GM13977 (cell line): ENCODE measurements around the gene LYRM2.
A peak's percentile ranks its signal among the peaks of the same experiment; 100 is the strongest.

Experiments
- DNase-seq: peaks from one replicate; pipeline ENCODE4 v3.0.0; 2012; ENCODE audit warnings: low spot score
- CTCF ChIP-seq: IDR thresholded peaks from 2 replicates; pipeline ENCODE4 v1.5.1; 2012; ENCODE audit warnings: mild to moderate bottlenecking, control low read depth; ENCODE audit not compliant: insufficient read depth; ENCODE audit errors: extremely low read depth, missing control alignments
- in situ Hi-C: fragments of 300-500 bp; cut with MboI; formaldehyde crosslinking; loops from one replicate; pipeline ENCODE4 v1.12.0; 2022; ENCODE audit warnings: low sequenced_read_pairs, low pct_unique_long_range_greater_than_20kb, mixed read lengths, inconsistent platforms; ENCODE audit not compliant: unreplicated experiment

Gene LYRM2

GRCh38 chr6:89638320-89639195 lies at the start of gene LYRM2:
Gene LYRM2, minus strand, starts transcription at chr6:89638747. Its CDS starts 31 bp downstream, at chr6:89638716.
- TF ChIP-seq CTCF: no peak
- in situ Hi-C loops: no loop called here
- peak; percentile 89 for DNase-seq

- DNase-seq: no peak
- in situ Hi-C loops: no loop called here
- no peak for TF ChIP-seq CTCF
These were observed 49.8 kb upstream of the LYRM2 start for GRCh38 chr6:89688328-89688727.

- DNase-seq: no peak
- in situ Hi-C loops: no loop called here
- TF ChIP-seq CTCF: no peak
These were observed 46.8 kb upstream of the LYRM2 start for GRCh38 chr6:89685311-89685710.

- no peak for DNase-seq
- in situ Hi-C loops: no loop called here
- TF ChIP-seq CTCF: no peak
These were observed 44.4 kb upstream of the LYRM2 start for GRCh38 chr6:89682991-89683390.

- in situ Hi-C loops: no loop called here
- no peak for DNase-seq
- no peak for TF ChIP-seq CTCF
These were observed 43.5 kb upstream of the LYRM2 start for GRCh38 chr6:89681983-89682564.

- in situ Hi-C loops: no loop called here
- no peak for DNase-seq
- TF ChIP-seq CTCF: no peak
These were observed 42.0 kb upstream of the LYRM2 start for GRCh38 chr6:89680551-89680950.
